GM21576 (cell line): Measurements from ENCODE around the gene PSMG1.
"Not testable (repeated sequence)": the region's sequence is repeated elsewhere in the genome, so short reads cannot be mapped to it uniquely, and the experiment has no call there.

ENCODE experiments used
- ATAC-seq: cut with Tn5 transposase; IDR thresholded peaks from one replicate; pipeline ENCODE4 v1.9.1; 2021; ENCODE audit warnings: mild to moderate bottlenecking, moderate library complexity; ENCODE audit not compliant: unreplicated experiment

PSMG1 gene

GRCh38 chr21:39159342-39160063 lies 23.7 kb downstream of the PSMG1 start:
- ATAC-seq = no peak

DNA sequence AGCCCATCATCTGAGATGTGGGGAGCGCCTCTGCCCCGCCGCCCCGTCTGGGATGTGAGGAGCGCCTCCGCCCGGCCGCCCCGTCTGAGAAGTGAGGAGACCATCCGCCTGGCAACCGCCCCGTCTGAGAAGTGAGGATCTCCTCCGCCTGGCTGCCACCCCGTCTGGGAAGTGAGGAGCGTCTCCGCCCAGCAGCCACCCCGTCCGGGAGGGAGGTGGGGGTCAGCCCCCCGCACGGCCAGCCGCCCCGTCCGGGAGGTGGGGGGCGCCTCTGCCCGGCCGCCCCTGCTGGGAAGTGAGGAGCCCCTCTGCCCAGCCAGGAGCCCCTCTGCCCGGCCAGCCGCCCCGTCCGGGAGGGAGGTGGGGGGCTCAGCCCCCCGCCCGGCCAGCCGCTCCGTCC lies 26.0 kb downstream of the PSMG1 start:
- ATAC-seq = not testable (repeated sequence)

- ATAC-seq = no peak
Observed at GRCh38 chr21:39156024-39156423, 27.2 kb downstream of the PSMG1 start.

DNA sequence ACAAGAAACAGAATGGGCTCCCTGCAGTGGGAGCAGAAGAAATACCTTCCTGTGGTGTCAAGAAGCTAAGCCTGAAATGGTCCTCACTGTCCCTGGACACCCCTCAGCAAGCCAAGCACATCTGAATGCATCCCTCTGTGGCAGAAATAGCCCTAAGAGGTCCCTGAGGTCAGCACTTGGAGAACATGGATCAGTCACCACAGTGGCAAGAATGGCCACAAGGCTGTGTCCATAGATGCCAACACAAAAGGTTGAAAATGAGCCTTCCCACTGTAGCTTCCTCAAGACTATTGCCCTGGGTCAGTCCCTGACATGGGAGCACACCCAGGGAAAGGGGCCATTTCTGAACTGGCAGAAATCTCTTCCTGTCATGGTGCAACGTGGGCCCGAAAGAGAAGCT lies 27.7 kb downstream of the PSMG1 start:
- no peak for ATAC-seq

DNA sequence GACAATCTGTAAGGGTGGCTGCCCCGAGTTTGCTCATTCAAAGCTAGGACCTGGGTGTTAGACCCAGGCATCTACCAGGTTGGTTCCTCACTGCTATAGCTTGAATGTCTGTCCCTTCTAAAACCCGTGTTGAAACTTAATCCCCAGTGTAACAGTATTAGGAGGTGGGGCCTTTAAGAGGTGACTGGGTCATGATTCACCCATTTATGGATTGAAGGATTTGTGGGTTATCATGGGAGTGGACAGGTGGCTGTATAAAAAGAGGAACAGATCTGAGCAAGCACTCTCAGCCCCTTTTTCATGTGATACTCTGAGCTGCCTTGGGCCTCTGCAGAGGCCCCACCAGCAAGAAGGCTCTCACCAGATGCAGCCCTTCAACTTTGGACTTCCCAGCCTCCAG lies 29.4 kb downstream of the PSMG1 start:
- ATAC-seq = no peak

GRCh38 chr21:39153373-39153772 lies 29.9 kb downstream of the PSMG1 start:
- no peak for ATAC-seq

- no peak for ATAC-seq
Observed at GRCh38 chr21:39152271-39152670, 31.0 kb downstream of the PSMG1 start.

DNA sequence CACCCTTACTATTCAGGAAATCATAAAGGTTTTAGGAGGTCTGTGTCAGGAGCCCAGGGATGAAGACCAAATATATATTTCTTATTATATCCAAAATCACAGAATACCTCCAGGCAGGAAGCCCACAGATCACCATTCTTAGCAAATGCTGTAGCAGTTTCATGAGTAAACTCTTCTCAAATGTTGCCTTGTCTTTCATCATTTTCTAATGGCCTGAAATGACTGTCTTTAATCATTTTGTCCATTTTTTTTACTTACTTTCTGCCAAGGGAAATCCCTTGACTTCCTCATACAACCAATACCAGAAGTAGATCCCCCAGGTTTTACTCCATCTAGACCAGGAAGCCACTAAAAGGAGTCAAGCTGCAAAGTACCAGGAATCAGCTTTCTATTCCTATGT lies 32.4 kb downstream of the PSMG1 start:
- ATAC-seq = no peak

- ATAC-seq = no peak
Observed at GRCh38 chr21:39150316-39150715, 32.9 kb downstream of the PSMG1 start.

- ATAC-seq = no peak
Observed at GRCh38 chr21:39149882-39150281, 33.4 kb downstream of the PSMG1 start.

DNA sequence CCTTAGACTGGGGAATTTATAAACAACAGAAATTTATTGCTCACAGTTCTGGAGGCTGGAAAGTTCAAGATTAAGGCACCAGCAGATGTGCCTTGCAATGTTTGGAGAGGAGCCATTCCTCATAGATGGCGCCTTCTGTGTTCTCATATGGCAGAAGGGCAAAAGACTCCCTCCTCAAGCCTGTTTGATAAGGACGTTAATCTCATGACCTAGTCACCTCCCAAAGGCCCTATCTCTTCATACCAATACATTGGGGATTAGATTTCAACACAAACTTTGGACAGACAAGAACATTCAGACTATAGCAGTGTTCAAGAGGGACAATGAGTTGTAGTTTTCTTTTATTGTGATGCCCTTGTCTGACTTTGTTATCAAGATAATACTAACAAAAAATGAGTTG lies 34.3 kb downstream of the PSMG1 start:
- ATAC-seq = no peak

DNA sequence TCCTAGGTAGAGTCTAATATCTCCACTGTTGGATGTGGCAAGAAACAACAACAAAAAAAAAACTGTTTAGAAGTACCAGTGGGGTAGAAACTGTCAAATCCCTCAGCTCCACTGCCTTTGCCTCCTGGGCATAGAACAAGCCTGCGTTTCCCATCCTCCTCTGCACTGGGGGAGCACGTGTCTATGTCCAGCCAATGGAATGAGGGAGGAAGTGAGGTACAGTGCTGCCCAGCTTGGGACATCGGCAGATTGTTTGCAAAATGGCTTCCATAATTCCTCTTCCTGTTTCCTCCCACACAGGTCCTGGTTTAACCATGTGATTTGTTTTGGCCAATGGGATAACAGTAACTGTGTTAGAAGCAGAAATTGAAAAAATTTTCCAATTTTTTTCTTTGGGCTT lies 39.1 kb downstream of the PSMG1 start:
- ATAC-seq = no peak

- no peak for ATAC-seq
Observed at GRCh38 chr21:39142972-39143371, 40.3 kb downstream of the PSMG1 start.

- no peak for ATAC-seq
Observed at GRCh38 chr21:39141502-39141901, 41.7 kb downstream of the PSMG1 start.

- no peak for ATAC-seq
Observed at GRCh38 chr21:39137248-39138178, 45.7 kb downstream of the PSMG1 start.

DNA sequence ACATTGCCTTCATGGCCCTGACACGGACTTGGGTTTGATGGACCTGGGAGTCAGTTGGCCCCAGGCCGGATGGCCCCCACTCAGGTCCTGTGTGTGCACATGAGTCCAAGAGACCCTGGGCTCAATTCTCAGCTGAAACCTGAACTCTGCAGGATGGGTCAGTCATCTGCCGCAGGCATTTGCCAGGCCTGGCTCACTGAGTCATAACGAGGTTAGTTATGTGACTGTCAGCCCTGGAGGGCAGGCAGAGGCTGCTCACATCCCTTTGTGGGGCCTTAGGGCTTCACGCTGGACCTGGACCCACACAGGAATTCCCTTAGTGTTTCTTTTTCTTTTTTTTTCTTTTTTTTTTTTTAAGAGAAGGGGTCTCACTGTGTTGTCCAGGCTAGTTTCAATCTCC lies 46.5 kb downstream of the PSMG1 start:
- no peak for ATAC-seq

GRCh38 chr21:39136138-39136537 lies 47.1 kb downstream of the PSMG1 start:
- not testable (repeated sequence) for ATAC-seq

DNA sequence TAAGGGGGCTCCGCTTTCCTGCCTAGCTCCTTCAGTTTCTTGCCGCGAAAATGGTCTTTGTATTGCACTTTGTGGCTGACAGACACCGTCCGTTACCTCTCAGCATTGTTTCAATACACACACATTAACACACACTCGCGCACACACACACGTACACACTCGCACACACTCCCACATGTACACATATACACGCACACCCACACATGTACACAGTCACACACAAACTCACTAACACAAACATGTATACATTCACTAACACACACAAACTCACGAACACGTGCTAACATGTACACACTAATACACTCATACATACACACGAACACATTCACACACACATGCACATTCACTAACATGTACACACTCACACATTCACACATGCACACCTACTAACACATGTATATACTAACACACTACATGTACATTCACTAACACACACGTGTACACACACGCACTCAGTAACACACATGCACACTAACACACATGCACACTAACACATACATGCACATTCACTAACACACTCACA lies 48.9 kb downstream of the PSMG1 start:
- no peak for ATAC-seq

DNA sequence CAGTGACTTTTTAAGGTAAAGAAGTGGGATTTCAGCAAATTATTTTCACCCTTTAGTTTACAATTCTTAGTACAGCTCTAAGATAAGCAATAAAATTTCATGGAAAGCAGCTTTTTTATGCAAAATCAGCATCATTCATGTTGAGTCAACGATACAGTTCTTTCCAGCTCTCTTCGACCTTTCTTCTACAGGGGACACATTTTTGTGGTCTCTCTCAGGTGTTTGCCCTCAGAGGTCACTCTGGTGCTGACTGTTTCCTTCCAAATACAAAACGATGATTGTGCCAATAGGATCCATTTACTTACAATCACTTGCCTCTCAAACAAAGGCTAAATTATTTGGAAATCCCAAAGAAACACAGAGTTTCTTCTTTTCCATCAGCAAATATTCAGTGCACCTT lies 51.0 kb downstream of the PSMG1 start:
- ATAC-seq = no peak

DNA sequence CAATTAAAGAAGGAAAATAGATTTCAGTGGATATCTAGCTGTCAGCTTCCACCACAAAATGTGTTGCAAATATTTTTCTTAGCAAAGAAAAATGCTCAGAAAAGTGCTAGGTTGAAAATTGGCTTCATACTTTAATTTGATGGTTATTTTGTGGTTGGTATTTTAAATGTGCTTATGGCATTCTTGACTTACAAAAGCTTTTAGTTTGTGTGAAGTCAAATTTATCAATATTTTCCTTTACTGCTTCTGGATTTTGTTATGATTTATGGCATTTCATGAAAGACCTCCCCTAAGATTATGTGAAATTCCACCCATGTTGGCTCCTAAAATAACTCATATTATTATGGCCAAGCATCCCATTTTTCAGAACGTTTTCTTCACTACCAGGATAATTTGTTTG lies 51.5 kb downstream of the PSMG1 start:
- ATAC-seq = no peak

DNA sequence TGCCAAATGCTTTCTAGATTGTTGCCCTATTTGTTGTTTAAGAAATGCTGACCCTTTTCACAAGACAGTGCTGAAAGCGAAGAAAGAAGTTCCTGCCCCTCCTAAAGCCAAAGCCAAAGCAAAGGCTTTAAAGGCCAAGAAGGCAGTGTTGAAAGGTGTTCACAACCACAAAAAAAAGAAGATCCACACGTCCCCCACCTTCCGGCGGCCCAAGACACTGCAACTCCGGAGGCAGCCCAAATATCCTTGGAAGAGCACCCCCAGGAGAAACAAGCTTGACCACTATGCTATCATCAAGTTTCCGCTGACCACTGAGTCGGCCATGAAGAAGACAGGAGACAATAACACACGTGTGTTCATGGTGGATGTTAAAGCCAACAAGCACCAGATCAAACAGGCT lies 55.7 kb downstream of the PSMG1 start:
- ATAC-seq = no peak

GRCh38 chr21:39126486-39126806 lies 56.8 kb downstream of the PSMG1 start:
- ATAC-seq = no peak
